Measurements from ENCODE around the gene FGF7.

FGF7 gene

GRCh38 chr15:49501586-49501985 lies 78.5 kb downstream of the FGF7 start:
- TF ChIP-seq SNAI2 (CRISPR knock-in tag; IDR thresholded peaks at IDR 0.05) (no peak), BACH2 (CRISPR knock-in tag; IDR thresholded peaks at IDR 0.05; ENCODE audit: borderline replicate concordance) (no peak), TOX (CRISPR knock-in tag; IDR thresholded peaks at IDR 0.05; ENCODE audit: borderline replicate concordance) (no peak), GLIS3 (CRISPR knock-in tag; IDR thresholded peaks at IDR 0.05) (no peak), ARNTL (CRISPR knock-in tag; IDR thresholded peaks at IDR 0.05; ENCODE audit: borderline replicate concordance, low read depth) (no peak), TCF4 (CRISPR knock-in tag; IDR thresholded peaks at IDR 0.05; ENCODE audit: borderline replicate concordance) (no peak), ZFP30 (CRISPR knock-in tag; IDR thresholded peaks at IDR 0.05) (no peak)
- TF ChIP-seq, protein P1, sequence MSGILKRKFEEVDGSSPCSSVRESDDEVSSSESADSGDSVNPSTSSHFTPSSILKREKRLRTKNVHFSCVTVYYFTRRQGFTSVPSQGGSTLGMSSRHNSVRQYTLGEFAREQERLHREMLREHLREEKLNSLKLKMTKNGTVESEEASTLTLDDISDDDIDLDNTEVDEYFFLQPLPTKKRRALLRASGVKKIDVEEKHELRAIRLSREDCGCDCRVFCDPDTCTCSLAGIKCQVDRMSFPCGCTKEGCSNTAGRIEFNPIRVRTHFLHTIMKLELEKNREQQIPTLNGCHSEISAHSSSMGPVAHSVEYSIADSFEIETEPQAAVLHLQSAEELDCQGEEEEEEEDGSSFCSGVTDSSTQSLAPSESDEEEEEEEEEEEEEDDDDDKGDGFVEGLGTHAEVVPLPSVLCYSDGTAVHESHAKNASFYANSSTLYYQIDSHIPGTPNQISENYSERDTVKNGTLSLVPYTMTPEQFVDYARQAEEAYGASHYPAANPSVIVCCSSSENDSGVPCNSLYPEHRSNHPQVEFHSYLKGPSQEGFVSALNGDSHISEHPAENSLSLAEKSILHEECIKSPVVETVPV (CRISPR knock-in tag; IDR thresholded peaks at IDR 0.05): no peak

GRCh38 chr15:49506341-49506740 lies 83.3 kb downstream of the FGF7 start:
- ATAC-seq: no peak
- no peak for TF ChIP-seq TCF4 (CRISPR knock-in tag; IDR thresholded peaks at IDR 0.05; ENCODE audit: borderline replicate concordance)
- no peak for TF ChIP-seq ZNF8 (CRISPR knock-in tag; IDR thresholded peaks at IDR 0.05)
- TF ChIP-seq BACH2 (CRISPR knock-in tag; IDR thresholded peaks at IDR 0.05; ENCODE audit: borderline replicate concordance): no peak
- no peak for TF ChIP-seq SNAI2 (CRISPR knock-in tag; IDR thresholded peaks at IDR 0.05)
- TF ChIP-seq CSDC2 (CRISPR knock-in tag; IDR thresholded peaks at IDR 0.05): no peak
- TF ChIP-seq, protein P1 (CRISPR knock-in tag; IDR thresholded peaks at IDR 0.05): no peak
- TF ChIP-seq ZNF565 (CRISPR knock-in tag; conservative IDR thresholded peaks at IDR 0.05; ENCODE audit: low read depth): no peak
- no peak for TF ChIP-seq ISL1 (CRISPR knock-in tag; IDR thresholded peaks at IDR 0.05)
- no peak for TF ChIP-seq ESRRG (CRISPR knock-in tag; IDR thresholded peaks at IDR 0.05)
- no peak for TF ChIP-seq PATZ1 (CRISPR knock-in tag; IDR thresholded peaks at IDR 0.05; ENCODE audit: borderline replicate concordance)

More at GRCh38 chr15:49501586-49501985, 78.5 kb downstream of the FGF7 start:
- no peak for ATAC-seq

- no peak for ATAC-seq
These were observed 84.2 kb downstream of the FGF7 start for GRCh38 chr15:49507261-49507660.

More at GRCh38 chr15:49507261-49507660, 84.2 kb downstream of the FGF7 start:
- no peak for TF ChIP-seq ZFP30 (CRISPR knock-in tag; IDR thresholded peaks at IDR 0.05)
- TF ChIP-seq ZFP3 (CRISPR knock-in tag; IDR thresholded peaks at IDR 0.05): no peak
- no peak for TF ChIP-seq POU6F1 (CRISPR knock-in tag; IDR thresholded peaks at IDR 0.05; ENCODE audit: borderline replicate concordance, low read depth)
- no peak for TF ChIP-seq TOX (CRISPR knock-in tag; IDR thresholded peaks at IDR 0.05; ENCODE audit: borderline replicate concordance)
- TF ChIP-seq GLIS3 (CRISPR knock-in tag; IDR thresholded peaks at IDR 0.05): no peak
- no peak for TF ChIP-seq PATZ1 (CRISPR knock-in tag; IDR thresholded peaks at IDR 0.05; ENCODE audit: borderline replicate concordance)
- no peak for TF ChIP-seq CSDC2 (CRISPR knock-in tag; IDR thresholded peaks at IDR 0.05)
- TF ChIP-seq, protein P2, sequence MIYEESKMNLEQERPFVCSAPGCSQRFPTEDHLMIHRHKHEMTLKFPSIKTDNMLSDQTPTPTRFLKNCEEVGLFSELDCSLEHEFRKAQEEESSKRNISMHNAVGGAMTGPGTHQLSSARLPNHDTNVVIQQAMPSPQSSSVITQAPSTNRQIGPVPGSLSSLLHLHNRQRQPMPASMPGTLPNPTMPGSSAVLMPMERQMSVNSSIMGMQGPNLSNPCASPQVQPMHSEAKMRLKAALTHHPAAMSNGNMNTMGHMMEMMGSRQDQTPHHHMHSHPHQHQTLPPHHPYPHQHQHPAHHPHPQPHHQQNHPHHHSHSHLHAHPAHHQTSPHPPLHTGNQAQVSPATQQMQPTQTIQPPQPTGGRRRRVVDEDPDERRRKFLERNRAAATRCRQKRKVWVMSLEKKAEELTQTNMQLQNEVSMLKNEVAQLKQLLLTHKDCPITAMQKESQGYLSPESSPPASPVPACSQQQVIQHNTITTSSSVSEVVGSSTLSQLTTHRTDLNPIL (CRISPR knock-in tag; IDR thresholded peaks at IDR 0.05; ENCODE audit: low read depth): no peak
- TF ChIP-seq, protein P1 (CRISPR knock-in tag; IDR thresholded peaks at IDR 0.05): no peak
- TF ChIP-seq RARB (CRISPR knock-in tag; IDR thresholded peaks at IDR 0.05): no peak
- TF ChIP-seq ZC3H10 (CRISPR knock-in tag; IDR thresholded peaks at IDR 0.05): no peak
- TF ChIP-seq TCF4 (CRISPR knock-in tag; IDR thresholded peaks at IDR 0.05; ENCODE audit: borderline replicate concordance): no peak
- TF ChIP-seq ESRRG (CRISPR knock-in tag; IDR thresholded peaks at IDR 0.05): no peak
- TF ChIP-seq SNAI2 (CRISPR knock-in tag; IDR thresholded peaks at IDR 0.05): no peak
- no peak for TF ChIP-seq ARNTL (CRISPR knock-in tag; IDR thresholded peaks at IDR 0.05; ENCODE audit: borderline replicate concordance, low read depth)
- no peak for TF ChIP-seq TSHZ2 (CRISPR knock-in tag; IDR thresholded peaks at IDR 0.05)

All from SK-N-SH treated with all-trans-retinoic acid at 6 μM for 48 hours (cell line).